CD4-positive, alpha-beta T cell (primary cell): Measurements from ENCODE around the gene PARM1. TPM values are rescaled to one million over a fixed set of nuclear protein-coding genes. Genes with fewer than 3 reads are reported as not detected.

Source experiments
- ATAC-seq: fragments of 200-7000 bp; cut with Tn5 transposase; one replicate; pipeline ENCODE4 v1.10.0; 2022; ENCODE audit warnings: mild to moderate bottlenecking; ENCODE audit not compliant: poor library complexity
- CTCF ChIA-PET: fragments of 350-600 bp; sonication (Branson Sonifier 250); formaldehyde crosslinking; loops from one replicate; lab custom pipeline; 2021; ENCODE audit warnings: antibody characterized with exemption, inconsistent platforms; lab: Charles Lee
- POLR2A ChIA-PET: fragments of 350-600 bp; sonication (Branson Sonifier 250); formaldehyde crosslinking; loops from one replicate; lab custom pipeline; 2021; ENCODE audit warnings: antibody characterized with exemption, inconsistent platforms; lab: Charles Lee
- DNase-seq, 14 experiments: peaks; one replicate each; pipeline ENCODE4 v3.0.0-alpha.2; 2013 to 2020; ENCODE audit warnings: mixed read lengths in 2 of 14
- H3K27ac ChIP-seq, 2 donors: one replicate each; pipeline versions ENCODE4 v1.5.1 to v1.7.0; 2013; ENCODE audit warnings: low read length in 2 of 2, low read depth in 1 of 2, mild to moderate bottlenecking in 1 of 2
- H3K27me3 ChIP-seq, 2 experiments: 1 replicate in 1 of 2; 2 replicates in 1 of 2; pipeline versions ENCODE4 v1.6.1 to v1.7.0; 2013; ENCODE audit warnings: low read length in 2 of 2, control low read depth in 1 of 2, mild to moderate bottlenecking in 1 of 2, moderate library complexity in 1 of 2; ENCODE audit not compliant: insufficient read depth in 2 of 2, control insufficient read depth in 1 of 2
- H3K36me3 ChIP-seq: one replicate; pipeline ENCODE4 v1.6.1; 2013; ENCODE audit warnings: low read length, control low read depth; ENCODE audit not compliant: insufficient read depth
- H3K4me1 ChIP-seq: one replicate; pipeline ENCODE4 v1.6.1; 2013; ENCODE audit warnings: low read length, control low read depth; ENCODE audit not compliant: insufficient read depth
- H3K4me3 ChIP-seq: one replicate; pipeline ENCODE4 v1.5.1; 2013; ENCODE audit warnings: mild to moderate bottlenecking, low read length, moderate library complexity
- H3K9me3 ChIP-seq, 2 experiments: 1 replicate in 1 of 2; 2 replicates in 1 of 2; pipeline versions ENCODE4 v1.6.1 to v1.7.0; 2013; ENCODE audit warnings: low read length in 2 of 2, mild to moderate bottlenecking in 2 of 2, control low read depth in 1 of 2, moderate library complexity in 1 of 2; ENCODE audit not compliant: control insufficient read depth in 1 of 2, insufficient read depth in 1 of 2
- H3K27ac Mint-ChIP-seq: one replicate; pipeline ENCODE4 v1.8.0; 2020; ENCODE audit warnings: mixed read lengths
- H3K27me3 Mint-ChIP-seq: one replicate; pipeline ENCODE4 v1.8.0; 2021; ENCODE audit warnings: mixed read lengths
- H3K36me3 Mint-ChIP-seq: one replicate; pipeline ENCODE4 v1.8.0; 2021; ENCODE audit warnings: low read depth, mixed read lengths
- H3K4me1 Mint-ChIP-seq: one replicate; pipeline ENCODE4 v1.8.0; 2021; ENCODE audit warnings: low read depth, mixed read lengths
- H3K4me3 Mint-ChIP-seq: one replicate; pipeline ENCODE4 v1.8.0; 2020; ENCODE audit warnings: mild to moderate bottlenecking, mixed read lengths
- H3K9me3 Mint-ChIP-seq: one replicate; pipeline ENCODE4 v1.8.0; 2020; ENCODE audit warnings: mixed read lengths
- CTCF ChIP-seq: fragments of 200-600 bp; IDR thresholded peaks from one replicate; pipeline ENCODE4 v1.8.0; 2022; ENCODE audit warnings: antibody characterized with exemption, mild to moderate bottlenecking
- intact Hi-C, 2 experiments: fragments of 100-400 bp; cut with DNase I in 1 of 2; cut with micrococcal nuclease in 1 of 2; formaldehyde crosslinking; loops; one replicate each; pipeline versions ENCODE4 v1.15.1 to v1.9.0; 2023 to 2025; cut with DNase I, micrococcal nuclease
- total RNA-seq, 174 experiments: library from RNA in 2 of 174; stranded (reverse) in 2 of 174; gene quantifications; one replicate each; pipeline ENCODE4 v1.2.3 and lab custom pipeline; 2021 to 2026

The PARM1 gene
- total RNA-seq, 2 experiments from 2014 or later: 0.05 to 0.06 TPM

GRCh38 chr4:75046641-75047040 is 113.7 kb downstream of the PARM1 start:
- Mint-ChIP-seq H3K27ac (no peak overlapping the region), H3K36me3 (no peaks in the 10 kb centered on the region), H3K4me3 (no peak overlapping the region), H3K4me1 (no peaks in the 10 kb centered on the region), H3K27me3 (no peaks in the 10 kb centered on the region), H3K9me3 (no peaks in the 10 kb centered on the region)
- Histone ChIP-seq H3K4me3 (no peak overlapping the region), H3K27ac (no peak overlapping the region), H3K9me3 (no peaks in the 10 kb centered on the region), H3K27me3 (no peaks in the 10 kb centered on the region), H3K4me1 (no peaks in the 10 kb centered on the region), H3K36me3 (no peaks in the 10 kb centered on the region)
- ChIA-PET POLR2A (no interaction called here), CTCF (no interaction called here)
- intact Hi-C loops: no loop called here
- no peak for DNase-seq
- ATAC-seq: no peak
- TF ChIP-seq CTCF: no peak

- intact Hi-C loops: no loop called here
- no peaks in the 10 kb centered on the region for H3K27me3 ChIP-seq
- no peaks in the 10 kb centered on the region for H3K27me3 Mint-ChIP-seq
- no peaks in the 10 kb centered on the region for H3K9me3 Mint-ChIP-seq
- ChIA-PET CTCF (no interaction called here), POLR2A (no interaction called here)
- no peaks in the 10 kb centered on the region for H3K4me1 ChIP-seq
- H3K36me3 ChIP-seq: no peaks in the 10 kb centered on the region
- DNase-seq: no peak
- TF ChIP-seq CTCF: no peak
- H3K36me3 Mint-ChIP-seq: no peaks in the 10 kb centered on the region
- H3K27ac ChIP-seq: no peak overlapping the region
- H3K4me1 Mint-ChIP-seq: no peaks in the 10 kb centered on the region
- no peak overlapping the region for H3K4me3 Mint-ChIP-seq
- no peaks in the 10 kb centered on the region for H3K9me3 ChIP-seq
- no peak overlapping the region for H3K4me3 ChIP-seq
- ATAC-seq: no peak
- H3K27ac Mint-ChIP-seq: no peak overlapping the region
Observed at GRCh38 chr4:75048208-75048879, 115.4 kb downstream of the PARM1 start.

GRCh38 chr4:75051431-75051830 is 118.5 kb downstream of the PARM1 start:
- no peaks in the 10 kb centered on the region for H3K9me3 Mint-ChIP-seq
- intact Hi-C loops: no loop called here
- no peaks in the 10 kb centered on the region for H3K4me1 Mint-ChIP-seq
- POLR2A ChIA-PET: no interaction called here
- H3K36me3 Mint-ChIP-seq: no peaks in the 10 kb centered on the region
- no peak for ATAC-seq
- H3K4me3 Mint-ChIP-seq: no peak overlapping the region
- H3K27me3 ChIP-seq: no peaks in the 10 kb centered on the region
- no peaks in the 10 kb centered on the region for H3K36me3 ChIP-seq
- H3K27ac Mint-ChIP-seq: no peak overlapping the region
- no peaks in the 10 kb centered on the region for H3K4me1 ChIP-seq
- no peaks in the 10 kb centered on the region for H3K27me3 Mint-ChIP-seq
- CTCF ChIA-PET: no interaction called here
- no peak for TF ChIP-seq CTCF
- no peak overlapping the region for H3K27ac ChIP-seq
- no peak overlapping the region for H3K4me3 ChIP-seq
- H3K9me3 ChIP-seq: no peaks in the 10 kb centered on the region
- DNase-seq: no peak
